HTERT RPE-1 (cell line): ENCODE data around the gene DNMT3A.
"Not testable (repeated sequence)": the region's sequence is repeated elsewhere in the genome, so short reads cannot be mapped to it uniquely, and the experiment has no call there.

Experiments
- in situ Hi-C: fragments of 300-500 bp; cut with MboI; formaldehyde crosslinking; loops from 4 replicates; pipeline ENCODE4 v1.14.3; 2020; ENCODE audit warnings: low sequenced_read_pairs

DNMT3A gene

DNA sequence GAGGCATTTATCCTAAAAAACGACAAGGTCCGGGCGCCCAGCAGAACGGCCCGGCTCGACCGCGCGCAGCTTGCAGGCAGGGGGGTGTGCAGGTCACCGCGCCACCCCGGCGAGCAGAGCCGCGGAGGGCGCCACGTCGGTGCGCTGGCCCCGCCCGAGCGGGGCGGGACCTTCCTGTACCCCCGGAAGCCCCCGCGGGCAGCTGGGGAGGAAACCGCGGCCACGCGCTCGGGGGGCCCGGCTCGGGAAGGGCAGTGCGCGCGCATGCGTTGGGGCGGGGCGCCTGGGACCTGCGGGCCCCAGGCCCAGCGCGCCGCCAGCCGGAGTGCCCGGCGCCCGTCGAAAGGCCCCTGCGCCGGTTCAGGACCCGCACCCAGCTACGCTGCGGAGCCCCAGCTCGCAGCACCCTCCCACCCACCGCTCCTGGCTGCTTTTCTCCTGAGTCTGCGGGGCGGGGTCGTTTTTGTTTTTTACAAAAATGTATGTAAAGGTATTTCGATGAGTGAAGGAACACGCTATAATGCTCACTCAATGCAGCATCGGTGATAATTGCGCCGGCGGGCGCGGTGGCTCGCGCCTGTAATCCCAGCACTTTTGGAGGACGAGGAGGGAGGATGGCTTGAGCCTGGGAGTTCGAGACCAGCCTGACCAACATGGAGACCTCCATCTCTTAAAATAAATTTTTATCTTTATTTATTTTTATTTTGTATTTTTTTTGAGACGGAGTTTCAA lies 125.6 kb downstream of the DNMT3A start:
- in situ Hi-C loops = no loop called here

- in situ Hi-C loops = no loop called here
These were observed 126.5 kb downstream of the DNMT3A start for GRCh38 chr2:25215232-25215631.

GRCh38 chr2:25213229-25213628 lies 128.5 kb downstream of the DNMT3A start:
- in situ Hi-C loops = no loop called here

GRCh38 chr2:25210923-25211322 lies 130.8 kb downstream of the DNMT3A start:
- in situ Hi-C loops = not testable (repeated sequence)

DNA sequence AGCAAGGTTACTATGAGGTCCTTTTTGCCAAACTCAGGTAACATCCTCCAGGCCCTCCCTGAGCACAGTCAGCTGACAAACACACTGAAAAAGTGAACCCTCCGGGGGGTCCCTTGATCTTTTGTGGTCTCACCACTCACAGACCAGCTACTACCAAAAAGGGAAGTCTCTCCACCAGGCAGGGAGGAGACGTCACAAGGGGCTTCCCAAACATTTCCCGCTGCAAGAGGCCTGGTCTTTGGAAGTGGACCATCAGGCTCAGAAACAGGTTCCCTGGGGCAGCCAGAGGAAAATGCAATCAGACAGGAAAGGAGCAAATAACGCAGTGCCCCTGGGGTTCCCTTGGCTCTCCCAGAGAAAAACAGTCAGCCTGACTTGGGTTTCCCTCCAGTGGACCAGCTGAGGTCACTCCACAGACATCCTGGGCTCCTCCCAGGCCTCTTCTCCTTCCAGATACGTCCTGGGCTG lies 134.6 kb downstream of the DNMT3A start:
- in situ Hi-C loops = no loop called here

- in situ Hi-C loops = no loop called here
These were observed 137.4 kb downstream of the DNMT3A start for GRCh38 chr2:25204190-25204838.

DNA sequence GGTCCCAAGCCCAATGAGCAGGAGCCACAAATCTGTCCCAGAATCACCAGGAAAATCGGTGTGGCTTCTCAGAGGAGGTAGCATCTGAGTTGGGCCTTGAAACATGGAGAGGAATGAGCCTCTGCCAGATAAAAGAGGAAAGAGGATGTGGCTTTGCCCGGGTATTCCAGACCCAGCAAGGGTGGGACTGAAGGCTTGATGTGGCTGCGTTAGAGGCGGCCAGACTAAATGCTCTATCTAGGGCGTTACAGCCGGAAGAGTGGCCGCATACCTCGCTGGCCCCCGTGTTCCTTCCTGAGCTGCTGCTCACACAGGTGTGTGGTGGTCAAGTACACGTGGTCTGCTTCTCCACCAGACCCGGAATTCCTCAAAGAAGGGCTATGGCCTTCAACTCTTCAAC lies 139.4 kb downstream of the DNMT3A start:
- in situ Hi-C loops = no loop called here

DNA sequence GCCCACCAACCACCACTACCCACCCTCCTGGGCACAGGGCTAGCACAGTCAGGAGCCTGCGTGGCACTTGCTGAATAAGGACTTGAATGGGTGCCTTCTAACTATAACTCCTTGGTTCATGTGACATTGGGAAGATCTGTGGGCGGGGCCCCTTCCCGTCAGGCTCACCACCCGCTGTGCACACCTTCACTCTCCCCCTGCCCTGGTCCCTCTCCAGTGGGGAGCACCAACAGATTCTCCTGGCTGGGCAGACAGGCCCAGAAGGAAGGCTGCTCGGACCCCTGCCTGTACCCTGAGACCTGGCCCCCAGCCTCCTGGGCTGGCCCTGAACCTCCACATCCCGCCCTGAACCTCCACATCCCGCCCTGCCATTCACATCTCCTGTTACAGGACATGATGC lies 139.9 kb downstream of the DNMT3A start:
- in situ Hi-C loops = no loop called here

GRCh38 chr2:25201265-25201664 lies 140.5 kb downstream of the DNMT3A start:
- in situ Hi-C loops = no loop called here

GRCh38 chr2:25198576-25198975 lies 143.1 kb downstream of the DNMT3A start:
- in situ Hi-C loops = no loop called here

- in situ Hi-C loops = no loop called here
These were observed 143.6 kb downstream of the DNMT3A start for GRCh38 chr2:25198209-25198525.

DNA sequence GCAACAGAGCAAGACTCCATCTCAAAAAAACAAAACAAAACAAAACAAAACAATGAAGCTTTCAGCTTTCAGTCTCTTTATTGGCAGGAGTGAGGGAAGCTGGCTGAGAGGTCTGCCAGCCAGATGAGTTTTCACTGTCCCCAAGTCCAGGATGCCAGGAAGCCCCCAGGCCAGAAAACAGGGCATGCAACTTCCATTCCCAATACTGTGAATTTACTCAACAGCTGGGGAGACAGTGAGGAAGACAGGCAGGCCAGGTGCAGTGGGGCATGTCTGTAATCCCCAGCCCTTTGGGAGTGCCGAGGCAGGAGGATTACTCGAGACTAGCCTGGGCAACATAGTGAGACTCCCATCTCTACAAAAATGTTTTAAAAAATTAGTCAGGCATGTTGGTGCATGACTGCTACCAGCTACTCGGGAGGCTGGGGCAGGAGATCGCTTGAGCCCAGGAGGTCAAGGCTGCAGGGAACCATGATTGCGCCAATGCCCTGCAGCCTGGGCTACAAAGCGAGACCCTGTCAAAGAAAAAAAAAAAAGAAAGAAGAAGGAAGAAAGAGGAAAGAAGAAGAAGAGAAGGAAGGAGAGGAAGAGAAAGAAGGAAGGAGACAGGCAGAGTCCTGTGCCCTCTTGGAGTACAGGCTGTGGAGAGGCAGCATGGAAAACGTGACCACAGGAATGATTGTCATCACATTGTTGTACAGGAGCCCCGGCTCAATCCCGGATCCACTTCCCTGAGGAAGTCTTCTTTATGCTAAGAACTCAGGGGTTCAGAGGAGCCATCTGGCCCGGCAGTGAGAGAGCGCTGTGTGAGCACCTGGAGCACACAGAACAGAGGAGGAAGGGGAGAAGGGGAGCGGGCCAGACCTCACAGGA lies 144.2 kb downstream of the DNMT3A start:
- in situ Hi-C loops = no loop called here

GRCh38 chr2:25194576-25195122 lies 147.1 kb downstream of the DNMT3A start:
- in situ Hi-C loops = no loop called here

GRCh38 chr2:25190536-25190935 lies 151.2 kb downstream of the DNMT3A start:
- in situ Hi-C loops = no loop called here

DNA sequence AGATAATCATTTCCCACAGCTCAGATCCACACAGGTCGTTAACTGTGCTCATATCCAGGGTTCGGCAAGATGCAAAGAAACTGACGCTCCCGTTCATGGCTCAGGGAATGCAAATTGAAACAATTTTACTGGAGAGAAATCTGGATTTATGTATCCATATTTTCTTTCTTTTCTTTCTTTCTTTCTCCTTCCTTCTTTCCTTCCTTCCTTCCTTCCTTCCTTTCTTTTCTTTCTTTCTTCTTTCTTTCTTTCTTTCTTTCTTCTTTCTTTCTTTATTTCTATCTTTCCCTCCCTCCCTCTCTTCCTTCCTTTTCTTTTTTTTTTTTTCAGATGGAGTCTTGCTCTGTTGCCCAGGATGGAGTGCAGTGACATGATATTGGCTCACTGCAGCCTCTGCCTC lies 153.3 kb downstream of the DNMT3A start:
- in situ Hi-C loops = no loop called here

DNA sequence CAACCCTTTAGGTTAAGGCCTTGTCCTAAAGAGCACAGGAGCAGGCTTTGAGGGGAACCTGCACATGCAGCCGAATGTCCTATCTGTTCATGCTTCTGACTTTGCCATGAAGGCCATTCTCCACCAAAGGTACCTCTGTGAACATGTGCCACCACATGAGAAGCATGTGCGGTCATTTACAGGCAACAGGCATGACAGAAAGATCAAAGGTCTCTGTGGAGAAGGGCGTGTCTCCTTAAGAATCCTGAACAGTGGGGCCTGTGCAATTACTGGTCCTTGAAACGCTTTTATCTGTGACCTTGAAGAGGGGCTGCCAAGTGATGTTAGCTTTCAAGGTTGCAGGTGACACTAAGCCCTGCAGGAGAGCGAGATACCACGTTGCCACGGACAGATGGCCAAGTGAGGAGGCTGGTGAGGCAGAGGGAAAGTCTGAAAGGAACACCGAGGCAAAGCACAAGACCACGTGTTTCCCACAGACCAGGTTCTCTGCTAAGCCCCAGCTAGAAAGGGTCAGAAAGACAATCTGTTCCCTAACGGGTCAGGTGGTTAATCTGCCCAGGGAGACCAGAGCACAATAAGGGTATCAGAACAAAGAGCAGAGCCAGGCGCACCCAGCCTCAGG lies 153.9 kb downstream of the DNMT3A start:
- in situ Hi-C loops = no loop called here

DNA sequence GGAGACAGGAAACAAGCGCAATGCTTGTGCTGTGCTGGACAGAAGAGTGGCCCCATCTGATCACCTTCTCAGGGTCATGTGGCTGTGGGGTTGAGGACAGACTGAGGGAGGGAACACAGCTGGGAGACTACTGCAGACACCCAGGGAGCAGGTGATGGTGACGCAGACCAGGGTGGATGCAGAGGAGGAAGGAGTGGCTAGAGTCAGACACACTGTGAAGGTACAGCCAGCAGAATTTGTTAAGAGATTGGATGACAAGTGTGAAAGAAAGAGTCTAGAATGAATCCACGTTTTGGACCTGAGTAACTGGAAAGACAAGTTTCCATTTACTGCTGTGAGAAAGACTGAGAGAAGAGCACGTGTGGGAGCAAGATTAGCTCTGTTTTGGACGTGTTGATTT lies 157.5 kb downstream of the DNMT3A start:
- in situ Hi-C loops = no loop called here

- in situ Hi-C loops = no loop called here
These were observed 162.7 kb downstream of the DNMT3A start for GRCh38 chr2:25178976-25179375.
